Measurements from ENCODE around the gene ACBD3.

- no peak for TF ChIP-seq ELK1 (IDR thresholded peaks at IDR 0.05; ENCODE audit: low read depth, low read length)
- no peak for TF ChIP-seq ESRRA (IDR thresholded peaks at IDR 0.05; ENCODE audit: low read length)
- no peak for TF ChIP-seq FOXK2 (IDR thresholded peaks at IDR 0.05)
- no peak for TF ChIP-seq CTCF (IDR thresholded peaks at IDR 0.05 in 2 of 3, conservative IDR thresholded peaks at IDR 0.05 in 1 of 3; ENCODE audit: control insufficient read depth in 2 of 3, extremely low read depth in 1 of 3, insufficient read depth in 1 of 3, low read depth in 3 of 3, low read length in 3 of 3)
- TF ChIP-seq E2F4 (IDR thresholded peaks at IDR 0.05; ENCODE audit: low read depth, low read length), result no peak
- TF ChIP-seq POLR2A (IDR thresholded peaks at IDR 0.05; ENCODE audit: low read depth, low read length), result no peak
- TF ChIP-seq KDM1A (IDR thresholded peaks at IDR 0.05; ENCODE audit: borderline replicate concordance), result no peak
- no peak for TF ChIP-seq ZNF24 (IDR thresholded peaks at IDR 0.05)
- TF ChIP-seq ATF2 (IDR thresholded peaks at IDR 0.05; ENCODE audit: low read length), result no peak
- TF ChIP-seq EZH2 (IDR thresholded peaks at IDR 0.05; ENCODE audit: borderline replicate concordance, control insufficient read depth, low read depth, low read length), result no peak
These were observed 38.4 kb downstream of the ACBD3 start for GRCh38 chr1:226148121-226148648.

Data from GM12878 (cell line).